ENCODE data around the gene ZPR1. TPM values are rescaled to one million over a fixed set of nuclear protein-coding genes. Genes with fewer than 3 reads are reported as not detected.

ZPR1 gene
- total and polyA plus RNA-seq, 2 of the 4 experiments (the other 2 are of a cell fraction): 40.8 to 52.0 TPM

GRCh38 chr11:116729501-116730240 lies 58.2 kb downstream of the ZPR1 start:
- dilution Hi-C loops (cut with HindIII; ENCODE audit: low sequenced_read_pairs, unreplicated experiment) (no loop called here), in situ Hi-C loops (cut with MboI; ENCODE audit: low sequenced_read_pairs) (no loop called here), intact Hi-C loops (cut with micrococcal nuclease) (no loop called here)
- no peak overlapping the region for H2AK9ac ChIP-seq (replicated peaks; ENCODE audit: low read depth, low read length, poor library complexity)
- H2BK5ac ChIP-seq (ENCODE audit: low read depth, low read length, poor library complexity, severe bottlenecking): no peak overlapping the region
- no peak overlapping the region for H4K5ac ChIP-seq (ENCODE audit: low read depth, low read length)
- H3K18ac ChIP-seq (ENCODE audit: low read depth, low read length): no peak overlapping the region
- H4K91ac ChIP-seq (ENCODE audit: insufficient read depth, low read depth, low read length): no peak overlapping the region
- no peaks in the 10 kb centered on the region for H4K20me1 ChIP-seq (ENCODE audit: insufficient read depth, low read length)
- H3K27ac ChIP-seq (ENCODE audit: insufficient read depth, low read length): no peak overlapping the region
- no peak overlapping the region for H3K23ac ChIP-seq (ENCODE audit: low read depth, low read length)
- H3K79me1 ChIP-seq (ENCODE audit: low read depth in 1 of 2, low read length in 2 of 2): no peaks in the 10 kb centered on the region
- H3K14ac ChIP-seq (replicated peaks; ENCODE audit: low read depth, low read length): no peak overlapping the region
- H3K4me1 ChIP-seq (ENCODE audit: control insufficient read depth, insufficient read depth, low read length): peaks cover 8% of the 10 kb centered on the region; the same call in 1 of the 2 replicates
- no peaks in the 10 kb centered on the region for H3K36me3 ChIP-seq (ENCODE audit: control insufficient read depth, insufficient read depth, low read length)
- H2AK5ac ChIP-seq (ENCODE audit: low read depth, low read length): no peak overlapping the region
- DNase-seq (no peak), ATAC-seq (ENCODE audit: low read depth) (no peak)
- peaks cover 28% of the 10 kb centered on the region; the same call in 1 of the 2 replicates for H3K27me3 ChIP-seq (ENCODE audit: control insufficient read depth, insufficient read depth, low read length)
- CTCF ChIA-PET: no interaction called here
- POLR2A ChIA-PET (ENCODE audit: unreplicated experiment): interaction anchor here (0.5 kb wide), 1 partner anchor 578 kb away, joined by 4 read pairs; no protein-coding TSS in a partner anchor
- no peak overlapping the region for H3K4me3 ChIP-seq (ENCODE audit: insufficient read depth, low read depth, low read length)
- H4K8ac ChIP-seq (ENCODE audit: low read depth in 2 of 2, low read length in 2 of 2): no peak overlapping the region
- no peak overlapping the region for H3K4ac ChIP-seq (ENCODE audit: low read depth, low read length)
- H2AFZ ChIP-seq (replicated peaks; ENCODE audit: low read length, poor library complexity): no peak overlapping the region
- no peak overlapping the region for H2BK20ac ChIP-seq (ENCODE audit: low read depth, low read length)
- peaks cover 6% of the 10 kb centered on the region; the same call in 1 of the 2 replicates for H3K9me1 ChIP-seq (ENCODE audit: insufficient read depth, low read length)
- no peak overlapping the region for H3K9ac ChIP-seq (ENCODE audit: low read depth, low read length)
- H3K56ac ChIP-seq (ENCODE audit: extremely low read depth, insufficient read depth, low read length): no peak overlapping the region
- H2BK120ac ChIP-seq (ENCODE audit: low read depth, low read length): no peak overlapping the region
- H3K9me3 ChIP-seq (ENCODE audit: control insufficient read depth, insufficient read depth, low read length): no peaks in the 10 kb centered on the region
- BruUV-seq (replicated peaks): no TSS peak
- WGBS, 2 experiments (ENCODE audit: extremely low coverage in 2 of 2, insufficient read length in 1 of 2): 63% methylated on average over 4 of the region's 8 CpGs; no CpG with 5 or more reads in 1 of the 2 experiments
- H3K4me2 ChIP-seq (ENCODE audit: low read depth, low read length): no peak overlapping the region
- no peak overlapping the region for H2BK15ac ChIP-seq (ENCODE audit: low read depth, low read length)
- no peak for TF ChIP-seq RFX5 (IDR thresholded peaks at IDR 0.05; ENCODE audit: low read depth, low read length)
- no peak for TF ChIP-seq SMC3 (IDR thresholded peaks at IDR 0.05; ENCODE audit: low read depth, low read length)
- TF ChIP-seq, protein P1, sequence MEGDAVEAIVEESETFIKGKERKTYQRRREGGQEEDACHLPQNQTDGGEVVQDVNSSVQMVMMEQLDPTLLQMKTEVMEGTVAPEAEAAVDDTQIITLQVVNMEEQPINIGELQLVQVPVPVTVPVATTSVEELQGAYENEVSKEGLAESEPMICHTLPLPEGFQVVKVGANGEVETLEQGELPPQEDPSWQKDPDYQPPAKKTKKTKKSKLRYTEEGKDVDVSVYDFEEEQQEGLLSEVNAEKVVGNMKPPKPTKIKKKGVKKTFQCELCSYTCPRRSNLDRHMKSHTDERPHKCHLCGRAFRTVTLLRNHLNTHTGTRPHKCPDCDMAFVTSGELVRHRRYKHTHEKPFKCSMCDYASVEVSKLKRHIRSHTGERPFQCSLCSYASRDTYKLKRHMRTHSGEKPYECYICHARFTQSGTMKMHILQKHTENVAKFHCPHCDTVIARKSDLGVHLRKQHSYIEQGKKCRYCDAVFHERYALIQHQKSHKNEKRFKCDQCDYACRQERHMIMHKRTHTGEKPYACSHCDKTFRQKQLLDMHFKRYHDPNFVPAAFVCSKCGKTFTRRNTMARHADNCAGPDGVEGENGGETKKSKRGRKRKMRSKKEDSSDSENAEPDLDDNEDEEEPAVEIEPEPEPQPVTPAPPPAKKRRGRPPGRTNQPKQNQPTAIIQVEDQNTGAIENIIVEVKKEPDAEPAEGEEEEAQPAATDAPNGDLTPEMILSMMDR (conservative IDR thresholded peaks at IDR 0.05; ENCODE audit: low read depth, low read length): no peak
- no peak for TF ChIP-seq CHD1 (IDR thresholded peaks at IDR 0.05; ENCODE audit: low read depth, low read length)
- no peak for TF ChIP-seq FOS (IDR thresholded peaks at IDR 0.05; ENCODE audit: low read depth, low read length)
- TF ChIP-seq NFE2L2 (IDR thresholded peaks at IDR 0.05; ENCODE audit: low read depth, low read length): no peak
- TF ChIP-seq ELK1 (IDR thresholded peaks at IDR 0.05; ENCODE audit: borderline replicate concordance, low read depth, low read length): no peak
- no peak for TF ChIP-seq RCOR1 (IDR thresholded peaks at IDR 0.05; ENCODE audit: insufficient replicate concordance, low read length)
- TF ChIP-seq, protein P2, sequence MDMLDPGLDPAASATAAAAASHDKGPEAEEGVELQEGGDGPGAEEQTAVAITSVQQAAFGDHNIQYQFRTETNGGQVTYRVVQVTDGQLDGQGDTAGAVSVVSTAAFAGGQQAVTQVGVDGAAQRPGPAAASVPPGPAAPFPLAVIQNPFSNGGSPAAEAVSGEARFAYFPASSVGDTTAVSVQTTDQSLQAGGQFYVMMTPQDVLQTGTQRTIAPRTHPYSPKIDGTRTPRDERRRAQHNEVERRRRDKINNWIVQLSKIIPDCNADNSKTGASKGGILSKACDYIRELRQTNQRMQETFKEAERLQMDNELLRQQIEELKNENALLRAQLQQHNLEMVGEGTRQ (IDR thresholded peaks at IDR 0.05; ENCODE audit: low read depth, low read length): no peak
- no peak for TF ChIP-seq POLR2A (IDR thresholded peaks at IDR 0.05; ENCODE audit: low read depth, low read length)
- TF ChIP-seq MAZ (IDR thresholded peaks at IDR 0.05; ENCODE audit: borderline replicate concordance, low read depth, low read length): no peak
- TF ChIP-seq BHLHE40 (IDR thresholded peaks at IDR 0.05; ENCODE audit: low read depth, low read length): no peak
- no peak for TF ChIP-seq MAFK (IDR thresholded peaks at IDR 0.05; ENCODE audit: low read depth, low read length)
- TF ChIP-seq CEBPB (IDR thresholded peaks at IDR 0.05; ENCODE audit: low read depth, low read length): no peak
- no peak for TF ChIP-seq MXI1 (IDR thresholded peaks at IDR 0.05; ENCODE audit: borderline replicate concordance, low read depth, low read length)
